ENCODE data around the gene ESPN.
"Not testable (repeated sequence)": the region's sequence is repeated elsewhere in the genome, so short reads cannot be mapped to it uniquely, and the experiment has no call there.

The ESPN gene

DNA sequence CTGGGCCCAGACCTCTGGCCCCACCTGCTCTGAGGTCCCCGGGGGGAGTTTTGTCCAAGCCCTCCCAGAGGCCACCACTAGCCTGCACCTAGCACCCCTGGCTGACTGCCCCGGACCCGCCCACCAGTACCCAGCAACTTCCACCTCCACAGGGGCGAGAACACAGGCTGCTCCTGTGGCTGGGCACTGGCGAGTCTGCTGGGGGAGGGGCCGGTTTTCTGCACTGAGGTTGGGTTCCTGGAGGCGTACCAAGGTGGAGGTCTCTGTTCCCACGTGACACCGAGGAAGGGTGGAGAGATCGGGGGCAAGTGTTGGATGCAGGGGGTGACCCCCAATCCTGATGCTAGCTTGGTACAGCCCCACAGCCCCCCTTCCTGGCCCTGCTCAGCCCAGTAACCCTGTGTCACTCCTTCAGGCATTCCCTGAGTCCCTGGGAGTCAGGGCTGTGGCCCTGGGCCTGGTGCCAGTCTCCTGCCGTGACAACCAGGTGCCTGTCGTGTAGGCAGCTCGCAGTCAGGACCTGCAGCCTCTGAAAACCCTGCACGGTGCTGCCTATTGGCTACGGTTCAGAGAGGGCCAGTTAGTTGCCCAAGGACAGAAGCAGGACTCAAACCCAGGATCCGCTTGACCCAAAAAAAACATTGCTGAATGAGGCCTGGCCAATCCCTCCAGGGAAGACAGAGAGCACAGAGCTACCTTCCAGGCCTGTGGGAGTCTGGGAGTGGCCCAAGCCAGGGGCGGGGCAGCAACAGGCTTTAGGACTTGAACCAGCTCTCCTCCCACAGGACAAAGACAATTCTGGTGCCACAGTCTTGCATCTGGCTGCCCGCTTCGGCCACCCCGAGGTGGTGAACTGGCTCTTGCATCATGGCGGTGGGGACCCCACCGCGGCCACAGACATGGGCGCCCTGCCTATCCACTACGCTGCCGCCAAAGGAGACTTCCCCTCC, 3.1 kb downstream of the ESPN start:
- TF ChIP-seq TCF4 (CRISPR knock-in tag; IDR thresholded peaks at IDR 0.05; ENCODE audit: borderline replicate concordance) (no peak), CSDC2 (CRISPR knock-in tag; IDR thresholded peaks at IDR 0.05) (no peak), ZNF8 (CRISPR knock-in tag; IDR thresholded peaks at IDR 0.05) (no peak), PPARA (CRISPR knock-in tag; IDR thresholded peaks at IDR 0.05; ENCODE audit: borderline replicate concordance) (no peak), ZNF70 (CRISPR knock-in tag; IDR thresholded peaks at IDR 0.05) (no peak), ZFP3 (CRISPR knock-in tag; IDR thresholded peaks at IDR 0.05) (no peak), ZNF565 (CRISPR knock-in tag; conservative IDR thresholded peaks at IDR 0.05; ENCODE audit: low read depth) (no peak), ESRRG (CRISPR knock-in tag; IDR thresholded peaks at IDR 0.05) (no peak), SNAI2 (CRISPR knock-in tag; IDR thresholded peaks at IDR 0.05) (no peak), ISL1 (CRISPR knock-in tag; IDR thresholded peaks at IDR 0.05) (no peak), ZFP30 (CRISPR knock-in tag; IDR thresholded peaks at IDR 0.05) (no peak), GLIS3 (CRISPR knock-in tag; IDR thresholded peaks at IDR 0.05) (no peak), ARNTL (CRISPR knock-in tag; IDR thresholded peaks at IDR 0.05; ENCODE audit: borderline replicate concordance, low read depth) (no peak), ZC3H10 (CRISPR knock-in tag; IDR thresholded peaks at IDR 0.05) (no peak), RARB (CRISPR knock-in tag; IDR thresholded peaks at IDR 0.05) (no peak), TOX (CRISPR knock-in tag; IDR thresholded peaks at IDR 0.05; ENCODE audit: borderline replicate concordance) (no peak)
- TF ChIP-seq, protein P1, sequence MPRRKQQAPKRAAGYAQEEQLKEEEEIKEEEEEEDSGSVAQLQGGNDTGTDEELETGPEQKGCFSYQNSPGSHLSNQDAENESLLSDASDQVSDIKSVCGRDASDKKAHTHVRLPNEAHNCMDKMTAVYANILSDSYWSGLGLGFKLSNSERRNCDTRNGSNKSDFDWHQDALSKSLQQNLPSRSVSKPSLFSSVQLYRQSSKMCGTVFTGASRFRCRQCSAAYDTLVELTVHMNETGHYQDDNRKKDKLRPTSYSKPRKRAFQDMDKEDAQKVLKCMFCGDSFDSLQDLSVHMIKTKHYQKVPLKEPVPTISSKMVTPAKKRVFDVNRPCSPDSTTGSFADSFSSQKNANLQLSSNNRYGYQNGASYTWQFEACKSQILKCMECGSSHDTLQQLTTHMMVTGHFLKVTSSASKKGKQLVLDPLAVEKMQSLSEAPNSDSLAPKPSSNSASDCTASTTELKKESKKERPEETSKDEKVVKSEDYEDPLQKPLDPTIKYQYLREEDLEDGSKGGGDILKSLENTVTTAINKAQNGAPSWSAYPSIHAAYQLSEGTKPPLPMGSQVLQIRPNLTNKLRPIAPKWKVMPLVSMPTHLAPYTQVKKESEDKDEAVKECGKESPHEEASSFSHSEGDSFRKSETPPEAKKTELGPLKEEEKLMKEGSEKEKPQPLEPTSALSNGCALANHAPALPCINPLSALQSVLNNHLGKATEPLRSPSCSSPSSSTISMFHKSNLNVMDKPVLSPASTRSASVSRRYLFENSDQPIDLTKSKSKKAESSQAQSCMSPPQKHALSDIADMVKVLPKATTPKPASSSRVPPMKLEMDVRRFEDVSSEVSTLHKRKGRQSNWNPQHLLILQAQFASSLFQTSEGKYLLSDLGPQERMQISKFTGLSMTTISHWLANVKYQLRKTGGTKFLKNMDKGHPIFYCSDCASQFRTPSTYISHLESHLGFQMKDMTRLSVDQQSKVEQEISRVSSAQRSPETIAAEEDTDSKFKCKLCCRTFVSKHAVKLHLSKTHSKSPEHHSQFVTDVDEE (CRISPR knock-in tag; IDR thresholded peaks at IDR 0.05): no peak
- TF ChIP-seq, protein P2, sequence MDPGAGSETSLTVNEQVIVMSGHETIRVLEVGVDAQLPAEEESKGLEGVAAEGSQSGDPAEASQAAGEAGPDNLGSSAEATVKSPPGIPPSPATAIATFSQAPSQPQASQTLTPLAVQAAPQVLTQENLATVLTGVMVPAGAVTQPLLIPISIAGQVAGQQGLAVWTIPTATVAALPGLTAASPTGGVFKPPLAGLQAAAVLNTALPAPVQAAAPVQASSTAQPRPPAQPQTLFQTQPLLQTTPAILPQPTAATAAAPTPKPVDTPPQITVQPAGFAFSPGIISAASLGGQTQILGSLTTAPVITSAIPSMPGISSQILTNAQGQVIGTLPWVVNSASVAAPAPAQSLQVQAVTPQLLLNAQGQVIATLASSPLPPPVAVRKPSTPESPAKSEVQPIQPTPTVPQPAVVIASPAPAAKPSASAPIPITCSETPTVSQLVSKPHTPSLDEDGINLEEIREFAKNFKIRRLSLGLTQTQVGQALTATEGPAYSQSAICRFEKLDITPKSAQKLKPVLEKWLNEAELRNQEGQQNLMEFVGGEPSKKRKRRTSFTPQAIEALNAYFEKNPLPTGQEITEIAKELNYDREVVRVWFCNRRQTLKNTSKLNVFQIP (CRISPR knock-in tag; IDR thresholded peaks at IDR 0.05; ENCODE audit: borderline replicate concordance, low read depth): no peak
- ATAC-seq: no peak

- ATAC-seq: not testable (repeated sequence)
Observed at GRCh38 chr1:6428453-6428852, 3.9 kb downstream of the ESPN start.

DNA sequence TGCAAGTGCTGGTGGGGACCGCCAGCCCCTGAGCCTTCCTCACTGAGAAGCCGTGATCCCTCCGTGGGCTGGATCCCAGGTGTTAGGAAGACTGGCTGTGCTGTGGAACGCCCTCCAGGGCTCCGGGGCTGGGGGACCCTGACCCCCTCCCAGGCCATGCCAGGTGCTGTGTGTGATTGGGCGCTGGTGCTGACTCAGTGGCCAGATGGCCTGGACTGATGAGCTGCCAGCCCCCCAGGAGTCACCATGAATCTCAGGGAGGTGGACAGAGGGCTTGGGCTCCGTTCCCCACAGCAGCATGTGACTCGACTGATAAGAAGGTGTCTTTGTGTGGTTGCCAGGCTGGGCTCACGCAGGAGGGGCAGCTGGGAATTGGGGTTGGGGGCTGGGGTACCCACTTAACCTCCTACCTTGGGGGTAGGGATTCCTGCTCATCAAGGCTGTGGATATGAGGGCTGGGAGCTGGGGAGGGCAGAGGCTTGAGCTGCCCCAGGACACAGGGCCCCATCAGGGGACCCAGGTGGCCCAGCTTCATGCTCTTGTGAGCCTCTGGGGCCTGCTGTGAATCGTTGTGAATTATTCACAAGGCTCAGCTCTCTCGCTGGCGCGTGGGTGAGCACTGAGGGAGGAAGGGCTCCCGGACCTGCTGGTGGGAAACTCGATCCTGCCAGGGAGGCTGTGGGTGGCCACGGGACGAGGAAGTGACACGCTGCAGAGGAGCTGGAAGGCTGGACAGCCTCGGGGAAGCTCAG, 5.3 kb downstream of the ESPN start:
- not testable (repeated sequence) for ATAC-seq

DNA sequence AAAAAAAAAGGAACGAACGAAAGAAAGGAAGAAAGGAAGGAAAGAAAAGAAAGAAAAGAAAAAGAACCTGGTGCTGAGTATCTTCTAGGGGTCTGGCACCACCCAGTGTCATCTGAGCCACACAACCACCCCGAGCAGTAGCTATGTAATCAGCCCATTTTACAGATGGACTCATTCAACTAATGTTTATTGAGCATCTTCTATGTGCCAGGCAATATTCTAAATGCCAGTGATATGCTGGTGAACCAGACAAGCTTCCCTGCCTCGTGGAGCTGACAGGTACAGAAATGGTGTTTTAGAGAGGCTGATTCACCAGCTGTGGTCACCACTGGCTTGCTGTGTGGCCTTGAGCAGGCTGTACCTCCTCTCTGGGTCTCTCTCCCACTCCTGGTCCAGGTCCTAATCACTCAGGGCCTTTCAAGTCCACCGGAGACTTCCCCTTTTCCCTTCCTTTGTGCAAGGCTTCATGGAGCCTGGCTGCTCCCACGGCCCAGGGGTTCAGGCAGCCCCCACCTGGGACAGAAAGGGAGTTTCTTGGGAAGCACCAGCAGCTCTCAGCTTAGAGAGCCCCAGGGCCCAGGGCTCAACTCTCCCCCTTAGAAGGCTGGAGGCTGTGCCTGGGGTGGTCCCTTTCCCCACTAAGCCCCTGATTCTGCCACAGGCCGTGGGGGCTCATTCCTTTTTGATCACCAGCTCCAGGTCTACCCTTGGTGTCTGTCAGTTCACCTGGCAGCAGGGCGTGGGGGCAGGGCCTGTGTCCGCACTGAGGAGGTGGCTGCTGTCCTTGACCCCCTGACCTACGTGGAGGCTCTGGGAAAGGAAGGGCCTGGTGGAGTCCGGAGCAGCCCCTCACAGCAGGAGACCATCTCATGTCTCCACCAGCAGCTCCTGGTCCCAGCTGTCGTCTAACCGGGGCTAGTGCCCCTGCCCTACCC, 7.3 kb downstream of the ESPN start:
- ATAC-seq: not testable (repeated sequence)

- ATAC-seq: no peak
- TF ChIP-seq ZNF8 (CRISPR knock-in tag; IDR thresholded peaks at IDR 0.05) (no peak), TOX (CRISPR knock-in tag; IDR thresholded peaks at IDR 0.05; ENCODE audit: borderline replicate concordance) (no peak), ESRRG (CRISPR knock-in tag; IDR thresholded peaks at IDR 0.05) (no peak), ZNF565 (CRISPR knock-in tag; conservative IDR thresholded peaks at IDR 0.05; ENCODE audit: low read depth) (no peak), ZNF70 (CRISPR knock-in tag; IDR thresholded peaks at IDR 0.05) (no peak), GLIS3 (CRISPR knock-in tag; IDR thresholded peaks at IDR 0.05) (no peak), RARB (CRISPR knock-in tag; IDR thresholded peaks at IDR 0.05) (no peak), PPARA (CRISPR knock-in tag; IDR thresholded peaks at IDR 0.05; ENCODE audit: borderline replicate concordance) (no peak), ZFP30 (CRISPR knock-in tag; IDR thresholded peaks at IDR 0.05) (no peak), ARNTL (CRISPR knock-in tag; IDR thresholded peaks at IDR 0.05; ENCODE audit: borderline replicate concordance, low read depth) (no peak), OSR1 (CRISPR knock-in tag; IDR thresholded peaks at IDR 0.05) (no peak), ZC3H10 (CRISPR knock-in tag; IDR thresholded peaks at IDR 0.05) (no peak), CREB5 (CRISPR knock-in tag; IDR thresholded peaks at IDR 0.05; ENCODE audit: low read depth) (no peak), TCF4 (CRISPR knock-in tag; IDR thresholded peaks at IDR 0.05; ENCODE audit: borderline replicate concordance) (no peak)
- TF ChIP-seq, protein P1 (CRISPR knock-in tag; IDR thresholded peaks at IDR 0.05): no peak
Observed at GRCh38 chr1:6434186-6434585, 9.6 kb downstream of the ESPN start.
